Germinal center (tissue), 1 donor: ENCODE measurements around the gene ARF1.

Source experiments
- DNase-seq: peaks from one replicate; pipeline ENCODE4 v3.0.0; 2012; ENCODE audit warnings: mixed read lengths, low spot score

ARF1 gene

DNA sequence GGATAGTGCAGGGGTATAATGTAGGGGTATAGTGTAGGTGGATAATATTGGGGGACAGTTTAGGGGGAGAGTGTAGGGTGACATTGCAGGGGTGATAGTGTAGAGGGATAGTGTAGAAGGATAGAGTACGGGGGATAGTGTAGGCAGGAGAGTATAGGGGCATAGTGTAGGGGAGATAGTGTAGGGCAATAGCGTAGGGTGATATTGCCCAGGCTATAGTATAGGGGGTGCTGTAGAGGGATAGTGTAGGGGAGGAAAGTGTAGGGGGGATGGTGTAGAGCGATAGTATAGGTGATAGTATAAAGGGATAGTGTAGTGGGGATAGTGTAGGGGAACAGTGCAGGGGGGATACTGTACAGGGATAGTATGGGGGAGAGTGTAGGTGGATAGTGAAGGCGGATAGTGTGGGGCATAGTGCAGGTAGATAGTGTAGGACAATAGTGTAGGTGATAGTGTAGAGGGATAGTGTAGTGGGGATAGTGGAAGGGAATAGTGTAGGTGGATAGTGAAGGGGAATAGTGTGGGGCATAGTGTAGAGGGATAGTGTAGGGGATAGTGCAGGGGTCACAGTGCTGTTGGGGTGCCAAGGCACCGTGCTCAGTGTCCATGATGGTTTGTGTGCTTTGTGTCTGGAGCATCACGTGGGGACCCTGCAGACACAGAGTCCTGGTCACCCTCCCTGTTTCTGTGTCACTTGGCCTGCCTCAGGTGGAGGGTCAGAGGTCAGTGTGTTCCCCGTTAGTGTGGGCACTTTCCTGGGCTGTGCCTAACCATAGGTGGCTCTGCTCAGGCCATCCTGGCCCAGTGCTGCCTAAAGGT, 10.5 kb upstream of the ARF1 start:
- no peak for DNase-seq

DNA sequence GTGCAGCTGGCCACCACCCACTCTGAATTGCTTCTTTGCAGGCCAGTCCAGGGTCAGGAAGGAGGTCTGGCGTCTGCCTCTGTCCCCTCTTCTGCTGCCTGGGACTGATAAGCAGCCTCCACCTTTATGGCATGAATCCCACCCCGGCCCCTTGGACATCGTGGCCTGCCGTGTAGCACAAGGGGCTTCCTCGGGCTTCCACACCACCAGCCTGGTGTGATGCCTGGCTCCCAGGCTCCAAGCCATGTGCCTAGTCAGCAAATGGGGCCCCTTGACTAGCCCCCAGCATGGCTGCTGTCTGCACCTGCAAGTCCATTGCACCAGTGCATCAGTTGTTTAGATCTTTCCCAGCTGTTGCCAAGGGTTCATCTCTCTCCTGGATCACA, 9.9 kb upstream of the ARF1 start:
- DNase-seq, result no peak

DNA sequence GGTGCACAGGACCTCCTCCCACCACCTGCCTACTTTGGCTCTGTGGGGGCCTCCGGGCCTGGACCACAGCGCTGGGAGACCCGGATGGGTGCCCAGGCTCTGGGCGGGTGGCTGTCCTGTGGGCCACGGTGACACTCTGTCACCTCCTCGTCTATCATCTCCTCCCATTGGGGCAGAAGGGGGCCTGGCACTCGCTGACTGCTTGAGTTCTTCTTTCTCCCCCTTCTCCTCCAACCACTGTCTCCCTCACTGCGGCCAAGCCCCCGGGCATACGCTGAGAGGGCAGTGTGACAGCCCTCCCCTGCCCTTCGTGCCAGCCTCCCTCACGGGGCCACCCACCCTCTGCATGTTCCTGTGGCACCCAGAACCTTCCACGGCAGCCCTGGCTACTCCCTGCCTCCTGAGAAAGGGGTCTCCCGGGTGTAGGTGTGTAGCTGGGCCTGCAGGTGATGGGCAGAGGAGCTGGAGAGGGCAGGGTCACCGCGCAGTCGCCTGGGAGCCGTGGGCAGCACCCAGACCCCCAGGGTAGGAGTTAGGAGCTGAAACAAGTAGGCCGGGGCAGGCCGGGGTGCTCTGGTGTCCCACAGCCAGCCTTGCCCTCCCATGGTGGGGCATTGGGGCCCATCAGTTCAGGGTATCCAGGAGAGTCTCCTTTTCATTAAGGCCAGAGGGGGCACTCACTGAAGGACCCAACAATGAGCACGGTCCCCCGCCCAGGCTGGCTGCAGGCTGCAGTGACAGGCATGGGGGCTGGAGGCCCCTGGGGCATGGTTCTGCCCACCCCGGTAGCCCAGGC, 9.2 kb upstream of the ARF1 start:
- no peak for DNase-seq

DNA sequence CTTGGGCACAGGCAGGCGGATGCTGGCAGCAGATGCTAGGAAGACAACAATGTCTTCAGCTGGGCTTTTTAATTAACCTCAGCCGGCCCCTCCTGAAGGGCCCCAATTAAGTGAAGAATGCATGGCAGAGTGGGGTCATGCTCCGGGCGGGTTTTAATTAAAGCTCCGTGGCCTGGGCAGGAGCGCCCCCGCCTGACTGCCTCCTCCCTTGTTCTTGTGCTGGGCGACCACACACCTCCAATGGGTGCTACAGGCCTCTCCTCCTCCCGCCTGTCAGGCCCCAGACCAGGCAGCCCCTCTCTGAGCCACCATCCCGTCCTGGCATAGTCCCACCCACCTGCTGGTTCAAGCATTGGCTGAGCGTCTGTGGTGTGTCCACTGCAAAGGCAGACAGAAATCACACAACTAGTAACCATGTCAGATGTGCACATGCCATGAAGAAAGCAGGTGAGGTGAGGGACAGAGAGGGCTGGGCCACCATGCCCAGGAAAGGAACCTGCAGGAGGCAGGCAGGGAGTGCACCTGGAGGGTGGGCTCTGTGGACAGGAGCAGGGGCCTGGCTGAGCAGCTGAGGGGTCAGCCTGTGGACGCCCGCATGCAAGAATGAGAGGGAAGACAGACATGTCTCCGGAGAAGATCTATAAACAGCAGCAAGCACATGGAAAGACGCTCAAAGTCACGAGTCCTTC, 8.5 kb upstream of the ARF1 start:
- no peak for DNase-seq

DNA sequence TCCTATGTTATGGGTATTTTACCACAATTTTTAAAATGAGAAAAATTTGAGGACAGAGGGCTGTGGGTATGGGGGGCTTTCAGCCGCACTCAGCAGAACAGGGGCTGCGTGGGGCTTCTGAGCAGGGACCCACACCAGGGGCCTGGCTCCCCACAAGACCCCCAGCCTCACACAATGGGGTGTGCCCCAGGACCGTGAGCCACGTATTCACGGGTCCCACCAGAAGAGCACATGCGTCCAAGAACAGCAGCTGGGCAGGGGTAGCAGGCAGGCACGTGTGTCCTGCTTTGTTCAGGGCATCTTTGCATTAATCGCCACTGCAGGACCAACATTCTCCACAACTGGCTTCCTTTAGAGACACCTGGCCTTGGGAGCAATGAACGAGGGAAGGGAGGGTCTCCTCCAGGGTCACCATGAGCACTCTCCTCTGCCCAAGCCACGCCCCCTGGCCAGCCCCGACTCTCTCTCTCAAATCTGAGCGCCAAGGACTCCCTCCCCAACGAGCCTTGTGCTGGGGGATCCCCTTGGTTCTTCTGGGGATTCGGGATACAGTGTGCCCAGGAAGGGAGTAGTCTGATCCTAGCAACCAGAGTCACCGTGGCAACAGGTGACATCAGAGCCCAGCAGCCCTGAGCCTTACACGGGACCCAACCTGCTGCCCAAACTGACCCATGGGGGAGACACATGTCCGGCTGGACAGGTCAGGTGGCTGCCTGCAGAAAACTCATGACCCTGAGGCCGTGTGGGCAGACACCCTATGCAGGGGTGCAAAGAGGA, 7.4 kb upstream of the ARF1 start:
- no peak for DNase-seq

DNA sequence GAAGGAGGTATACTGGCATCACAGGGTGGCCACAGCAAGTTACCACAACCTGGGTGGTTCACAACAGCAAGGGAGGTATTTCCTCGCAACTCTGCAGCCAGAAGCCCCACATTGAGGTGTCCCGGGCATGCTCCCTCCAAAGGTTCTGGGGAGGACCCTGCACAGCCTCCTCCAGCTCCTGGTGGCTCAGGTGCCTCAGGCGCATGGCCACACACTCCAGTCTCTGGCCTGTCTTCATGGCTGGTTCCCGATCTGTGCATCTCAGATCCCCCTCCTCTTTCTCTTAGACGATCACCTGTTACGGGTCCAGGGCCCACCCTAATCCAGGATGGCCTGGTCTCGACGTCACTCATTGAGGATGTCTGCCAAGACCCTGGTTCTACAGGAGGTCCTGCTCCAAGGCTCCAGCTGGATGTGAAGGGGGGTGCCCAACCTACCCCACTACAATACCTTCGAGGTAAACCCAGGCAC, 6.7 kb upstream of the ARF1 start:
- no peak for DNase-seq

DNA sequence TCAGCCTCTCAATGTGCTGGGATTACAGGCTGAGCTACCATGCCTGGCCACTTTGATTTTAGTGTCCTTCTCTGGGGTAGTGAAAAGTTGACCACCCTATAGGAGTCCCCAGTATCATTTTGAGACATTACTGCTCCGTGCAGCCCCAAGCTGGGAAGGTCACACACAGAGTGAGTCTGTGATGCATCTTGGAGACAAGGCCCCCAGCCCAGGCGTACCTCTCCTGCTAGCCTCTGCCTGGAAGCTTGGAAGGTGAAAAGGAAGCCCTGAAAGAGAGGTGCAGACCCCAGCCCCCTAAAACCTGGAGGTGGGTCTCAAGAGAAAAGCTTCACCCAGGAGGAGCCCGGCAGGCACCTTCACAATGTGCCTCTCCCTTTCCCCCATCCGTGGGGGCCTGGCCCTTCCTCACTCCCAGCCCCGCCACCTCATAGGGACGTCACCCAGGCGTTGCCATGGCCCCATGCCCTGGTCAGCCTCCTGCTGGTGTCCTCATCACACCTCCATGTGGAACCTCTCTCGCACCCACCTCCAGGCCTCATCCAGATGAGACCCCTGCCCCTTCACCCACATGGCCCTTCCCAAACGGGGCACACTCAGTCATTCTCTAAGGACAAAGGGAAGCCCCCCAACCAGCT, 5.6 kb upstream of the ARF1 start:
- DNase-seq, result no peak

DNA sequence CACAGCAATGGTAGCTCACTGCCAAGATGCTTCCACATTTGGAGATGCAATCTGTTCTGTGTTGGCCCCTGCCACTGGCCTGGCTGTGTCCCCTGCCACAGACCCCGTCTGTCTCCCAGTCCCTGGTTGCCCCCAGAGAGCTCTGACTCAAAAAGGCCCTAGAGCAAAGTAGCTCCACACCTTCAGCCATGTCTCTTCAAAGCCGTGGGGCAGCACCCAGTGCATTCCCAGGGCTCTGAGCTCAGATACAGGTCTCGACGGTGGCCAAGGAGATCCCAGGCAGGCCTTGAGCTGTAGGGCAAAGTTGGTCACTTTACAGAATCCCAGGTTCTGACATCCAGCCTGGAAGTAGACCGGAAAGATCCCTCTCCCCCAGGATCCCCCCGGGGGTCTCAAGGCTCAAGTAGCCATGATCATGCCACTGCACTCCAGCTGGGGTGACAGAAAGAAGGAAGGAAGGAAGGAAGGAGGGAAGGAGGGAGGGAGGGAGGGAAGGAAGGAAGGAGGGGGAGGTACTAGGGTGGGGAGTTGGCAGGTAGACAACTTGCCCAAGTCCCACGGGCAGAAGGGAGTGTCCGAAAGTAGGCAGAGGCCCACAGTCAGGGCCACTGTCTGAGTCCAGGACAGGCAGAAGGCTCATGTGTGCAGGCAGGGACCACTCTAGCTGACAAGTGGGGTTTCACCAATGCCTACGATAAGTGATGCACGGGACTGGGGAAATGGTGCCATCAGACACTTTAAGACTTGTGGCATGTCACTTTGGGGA, 4.8 kb upstream of the ARF1 start:
- DNase-seq, result no peak

DNA sequence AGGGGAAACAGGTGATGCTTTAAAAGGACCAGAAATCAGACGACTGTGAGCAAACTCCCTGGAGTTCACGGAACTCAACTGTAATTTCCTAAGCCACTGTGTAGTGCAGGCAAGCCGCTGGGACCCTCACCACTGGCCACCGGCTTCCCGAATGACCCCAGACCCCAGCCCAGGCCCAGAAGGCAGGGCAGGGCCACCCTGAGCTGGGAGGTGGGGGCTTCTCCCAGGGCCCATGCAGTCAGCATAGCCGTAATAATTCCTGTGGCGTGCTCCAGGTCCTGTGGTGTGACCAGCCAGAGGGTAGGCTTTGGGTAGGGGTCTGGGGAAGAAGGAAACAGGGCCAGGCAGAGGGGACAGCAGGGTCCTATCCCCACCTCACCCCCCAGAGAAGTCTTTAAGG, 3.5 kb upstream of the ARF1 start:
- no peak for DNase-seq

DNA sequence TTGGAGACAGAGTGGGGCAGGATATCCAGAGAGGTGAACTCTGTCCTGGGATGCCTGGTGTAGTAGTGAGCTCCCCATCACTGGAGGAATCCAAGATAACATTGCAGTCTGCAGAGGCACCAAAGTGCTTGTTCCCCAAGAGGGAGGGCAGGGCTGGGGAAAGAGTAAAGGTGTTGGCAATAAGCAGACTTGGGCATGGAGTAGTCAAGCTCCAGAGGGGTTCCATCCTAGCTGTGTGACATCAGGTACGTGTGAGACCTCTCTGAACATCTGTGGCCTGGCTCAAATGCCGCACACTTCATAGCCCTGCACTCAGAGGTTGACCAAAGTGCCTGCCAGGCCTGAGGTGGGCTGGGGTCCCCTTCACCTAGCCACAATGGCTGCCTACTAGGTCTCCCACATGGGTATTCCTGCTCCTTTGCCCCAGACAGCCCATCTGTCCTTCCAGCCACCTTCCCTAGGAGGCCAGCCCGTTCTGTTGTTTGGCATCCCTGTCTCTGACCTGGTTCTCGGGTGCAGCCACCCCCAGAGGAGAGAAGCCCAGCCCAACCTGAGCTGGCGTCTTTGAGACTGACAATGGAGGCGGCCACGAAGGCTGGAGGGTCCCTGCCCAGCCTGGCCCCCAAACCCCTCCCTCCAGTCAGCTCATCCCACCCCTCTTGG, 2.8 kb upstream of the ARF1 start:
- DNase-seq, result no peak

DNA sequence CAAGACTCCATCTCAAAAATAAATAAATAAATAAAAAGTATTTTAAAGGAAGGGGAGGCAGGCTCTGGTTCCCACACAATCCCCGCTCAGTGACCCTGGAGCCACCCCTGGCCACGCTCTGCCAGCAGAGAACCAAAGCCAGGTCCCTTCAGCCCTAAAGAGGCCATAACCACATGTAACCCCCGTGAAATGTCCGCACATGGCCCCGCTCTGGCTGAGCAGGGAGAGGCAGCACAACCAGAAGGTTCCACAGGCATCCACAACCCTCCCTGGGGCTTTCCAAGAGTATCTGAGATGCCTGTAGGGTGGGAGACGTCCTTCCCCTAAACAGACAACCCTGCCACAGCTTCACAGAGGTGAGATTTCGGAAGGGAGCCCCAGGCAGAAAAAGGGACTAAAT, 1.4 kb upstream of the ARF1 start:
- no peak for DNase-seq

DNA sequence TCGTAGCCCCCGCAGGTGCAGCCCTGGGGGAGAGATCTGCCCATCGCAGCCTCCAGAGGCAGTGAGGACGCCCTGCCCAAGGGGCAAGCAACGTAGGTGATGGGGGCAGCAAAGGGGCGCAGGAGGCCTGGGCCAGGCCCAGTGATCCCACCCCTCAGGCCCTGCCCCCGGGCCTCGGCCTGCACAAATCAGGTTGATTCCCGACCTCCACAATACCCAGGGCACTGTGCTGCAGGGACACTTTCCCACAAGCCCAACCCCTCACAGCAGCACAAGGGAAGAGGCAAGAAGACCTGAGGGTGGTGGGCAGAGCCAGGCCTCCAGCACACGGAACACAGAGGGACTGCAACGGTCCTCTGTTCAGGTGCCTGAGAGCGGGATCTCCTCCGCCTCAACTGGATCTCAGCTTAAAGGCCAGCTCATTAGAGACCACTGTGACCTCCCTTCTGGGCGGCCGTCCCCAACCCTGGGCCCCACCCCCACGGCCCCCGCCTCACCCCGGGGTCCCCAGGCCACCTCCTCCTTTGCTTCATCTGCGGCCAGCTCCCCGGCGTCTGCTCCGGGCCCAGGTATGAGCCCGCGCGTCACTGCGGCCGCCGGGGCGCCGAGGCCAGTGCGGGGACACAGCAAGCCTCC, 812 bp upstream of the ARF1 start:
- DNase-seq, result no peak

DNA sequence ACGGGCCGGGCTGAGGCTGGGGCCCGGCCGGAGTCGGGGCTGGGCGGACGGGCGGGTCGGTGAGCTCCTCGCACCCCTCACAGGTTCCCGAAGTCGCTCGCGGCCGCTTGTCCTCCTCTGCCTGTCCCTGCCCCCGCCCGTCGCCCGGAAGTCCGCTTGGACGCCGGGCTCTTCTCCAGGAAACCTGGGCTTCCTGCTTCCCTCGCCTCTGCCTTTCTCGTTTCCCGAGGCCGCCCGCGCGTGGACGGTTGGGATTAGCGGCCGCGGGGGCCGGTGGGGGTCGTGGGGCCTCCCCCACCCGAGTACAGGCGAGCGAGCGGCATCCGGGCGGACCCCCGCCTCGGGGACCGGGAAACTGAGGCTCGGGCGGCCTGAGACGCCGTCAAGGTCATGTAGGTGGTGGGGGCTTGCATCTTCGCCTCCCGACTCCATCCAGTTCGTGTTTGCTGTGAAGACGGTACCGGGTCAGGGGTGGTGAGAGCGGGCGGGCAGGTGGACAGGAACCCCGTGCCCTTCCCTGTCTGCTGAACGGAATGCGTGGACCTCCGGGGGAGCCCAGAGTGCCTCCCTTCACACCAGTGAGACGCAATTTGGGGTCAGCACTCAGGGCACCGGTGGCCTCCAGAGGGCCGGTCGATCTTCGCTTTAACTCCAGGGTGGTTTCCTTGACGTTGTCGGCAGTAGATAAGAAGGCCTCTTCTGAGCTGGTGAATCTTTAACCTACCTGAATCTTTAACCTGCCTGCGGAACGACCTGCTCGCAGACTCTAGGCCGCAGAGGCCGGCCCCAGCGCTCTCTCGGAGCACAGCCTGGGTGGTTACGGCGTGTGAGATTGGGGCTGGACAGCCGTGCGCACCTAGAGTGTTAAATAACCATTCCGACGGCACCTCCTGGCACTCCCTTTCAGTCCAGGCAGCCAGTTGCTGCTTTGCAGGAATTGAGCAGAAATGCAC, 686 bp downstream of the ARF1 start:
- DNase-seq, result peak; percentile 54

DNA sequence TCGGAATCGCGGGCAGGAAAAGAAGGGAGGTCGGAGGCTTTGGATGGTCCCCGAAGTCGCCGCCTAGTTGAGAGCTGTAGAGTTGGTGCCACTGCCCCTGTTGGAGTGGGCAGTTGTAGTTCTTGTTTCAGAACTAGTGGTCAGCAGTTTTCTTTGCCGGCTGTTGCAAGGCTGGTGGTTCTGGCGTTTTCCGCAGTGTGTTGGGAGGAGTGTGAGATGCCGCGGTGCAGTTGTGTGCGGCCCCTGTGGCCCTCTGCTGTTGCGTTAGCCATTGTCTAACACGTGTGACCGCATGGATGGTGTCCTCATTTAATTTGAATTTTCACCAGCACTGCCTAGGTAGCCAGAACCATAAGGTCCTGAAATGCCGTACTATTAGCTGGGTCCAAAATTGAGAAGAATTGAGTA, 1.4 kb downstream of the ARF1 start:
- no peak for DNase-seq

DNA sequence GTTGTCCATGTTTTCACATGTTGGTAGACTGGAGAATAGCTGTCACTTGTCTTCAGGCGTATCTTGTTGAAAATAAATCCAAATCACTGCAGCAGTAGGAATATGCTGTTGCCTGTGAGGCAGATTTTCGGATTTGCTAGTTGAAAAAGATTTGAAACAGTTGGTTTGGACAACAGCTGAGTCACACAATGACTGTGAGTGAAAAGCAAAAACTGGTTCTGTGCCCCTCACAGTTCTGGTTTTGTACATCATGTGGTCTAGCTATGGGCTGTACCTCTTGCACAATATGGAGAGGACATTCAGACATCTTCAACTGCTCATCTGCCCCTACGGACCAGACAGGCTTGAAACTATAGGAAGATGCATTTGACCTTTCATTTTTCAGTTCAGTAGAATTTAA, 1.8 kb downstream of the ARF1 start:
- no peak for DNase-seq

DNA sequence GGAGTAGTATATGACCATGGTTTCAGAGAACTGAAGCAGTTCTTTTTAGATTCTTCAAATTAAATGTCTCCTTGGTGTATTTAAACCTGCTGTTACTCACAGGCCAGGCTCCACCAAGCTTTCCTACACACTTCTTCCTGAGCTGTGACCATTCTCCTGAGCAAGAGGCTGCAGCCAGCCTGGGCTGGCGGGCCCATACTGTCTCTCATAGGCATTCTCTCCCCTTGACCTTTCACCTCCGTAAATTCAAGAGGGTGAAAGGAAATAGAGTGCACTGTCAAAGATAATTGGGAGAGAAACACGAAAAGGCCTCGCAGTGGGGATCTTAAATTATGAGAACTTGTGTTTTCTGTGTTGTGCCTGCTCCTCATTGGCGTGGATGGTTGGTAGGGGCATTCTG, 2.3 kb downstream of the ARF1 start:
- no peak for DNase-seq

DNA sequence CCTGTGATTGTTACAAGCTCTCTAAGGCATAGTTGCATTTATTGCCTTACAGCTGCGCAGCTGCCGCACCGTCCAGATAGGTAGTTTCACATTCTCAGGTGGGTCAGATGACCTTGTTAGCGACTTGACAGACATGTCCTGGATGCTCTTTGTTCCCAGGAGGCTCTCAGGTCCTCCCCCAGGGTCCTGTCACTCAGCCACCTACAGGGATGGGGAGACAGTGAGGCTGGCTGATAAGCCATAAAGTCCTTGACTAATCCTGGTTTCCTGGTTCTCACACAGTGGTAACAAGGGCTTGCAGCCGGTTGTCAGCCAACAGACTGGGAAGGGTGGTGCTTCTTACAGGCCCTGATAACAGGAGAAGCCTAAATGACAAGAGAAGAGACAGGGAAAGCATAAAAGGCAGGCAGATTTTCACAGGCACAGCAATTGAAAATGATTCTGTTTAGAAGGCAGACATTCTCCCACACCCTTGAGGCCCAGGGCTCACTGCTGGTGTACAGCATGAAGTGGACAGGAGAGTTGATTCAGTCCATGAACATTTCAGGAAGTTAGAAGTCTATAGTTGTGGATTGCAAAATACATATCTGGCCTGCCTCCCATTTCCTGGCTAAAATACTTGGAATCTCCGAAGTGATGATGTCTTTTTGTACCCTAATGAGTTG, 2.9 kb downstream of the ARF1 start:
- DNase-seq, result no peak

DNA sequence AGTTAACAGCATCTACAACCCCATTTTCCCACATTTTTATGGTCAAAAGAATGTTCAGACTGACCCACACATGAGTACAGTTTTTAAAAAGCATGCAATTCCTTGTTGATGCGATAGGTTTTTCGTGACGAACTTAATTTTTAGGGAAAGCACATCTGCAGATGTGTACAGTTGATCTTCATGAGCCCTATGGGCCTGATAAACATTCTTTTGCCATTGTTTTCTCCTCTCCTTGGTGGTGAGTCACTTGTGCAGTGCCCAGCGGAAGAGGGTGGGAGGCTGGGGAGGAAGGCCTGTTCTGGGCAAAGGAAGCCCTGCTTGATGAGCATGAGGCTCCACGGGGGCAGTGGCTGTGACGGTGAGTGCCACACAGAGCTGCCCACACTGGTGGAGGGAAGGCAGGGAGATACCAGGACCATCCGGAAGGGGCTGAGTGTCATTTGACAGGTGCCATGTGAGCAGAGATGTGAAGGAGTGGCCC, 5.3 kb downstream of the ARF1 start:
- DNase-seq, result no peak
